ENCODE data around the gene DCAF15.

The DCAF15 gene

DNA sequence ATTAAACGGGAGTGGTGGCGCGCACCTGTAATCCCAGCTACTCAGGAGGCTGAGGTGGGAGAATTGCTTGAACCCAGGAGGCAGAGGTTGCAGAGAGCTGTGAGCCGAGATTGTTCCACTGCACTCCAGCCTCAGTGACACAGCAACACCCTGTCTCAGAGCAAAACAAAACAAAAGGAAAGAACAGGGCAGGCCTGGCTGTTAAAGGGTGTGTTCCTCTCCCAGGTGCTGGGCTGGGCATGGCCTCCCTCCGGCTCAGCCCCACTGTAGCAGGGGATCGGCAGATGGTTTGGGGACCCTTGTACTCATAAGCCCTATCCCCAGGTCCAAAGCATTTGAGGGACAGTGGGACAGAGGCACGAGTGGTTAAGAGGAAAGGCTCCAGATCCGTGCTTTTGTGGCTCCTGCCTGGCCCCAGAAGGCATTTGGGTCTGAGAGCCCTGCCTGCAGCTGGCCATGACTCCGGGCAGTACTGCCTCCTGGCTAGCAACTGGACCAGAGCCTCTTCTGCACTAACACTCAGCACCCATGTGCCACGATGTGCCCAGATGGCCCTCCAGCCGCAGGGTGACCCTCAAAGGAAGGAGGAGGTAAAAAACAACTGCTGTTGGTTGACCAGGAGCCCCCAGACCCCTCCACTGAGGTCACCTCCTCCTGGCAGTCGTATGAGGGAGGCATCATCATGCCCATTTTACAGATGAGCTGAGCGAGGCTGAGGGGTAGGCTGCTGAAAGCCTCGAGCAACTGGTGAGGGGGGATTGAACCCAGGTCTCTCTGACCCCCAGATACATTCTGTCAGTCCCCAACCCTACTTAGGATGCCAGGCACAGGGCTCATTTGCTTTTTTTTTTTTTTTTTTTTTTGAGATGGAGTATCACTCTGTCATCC, 43.8 kb downstream of the DCAF15 start:
- DNase-seq, result no peak

DNA sequence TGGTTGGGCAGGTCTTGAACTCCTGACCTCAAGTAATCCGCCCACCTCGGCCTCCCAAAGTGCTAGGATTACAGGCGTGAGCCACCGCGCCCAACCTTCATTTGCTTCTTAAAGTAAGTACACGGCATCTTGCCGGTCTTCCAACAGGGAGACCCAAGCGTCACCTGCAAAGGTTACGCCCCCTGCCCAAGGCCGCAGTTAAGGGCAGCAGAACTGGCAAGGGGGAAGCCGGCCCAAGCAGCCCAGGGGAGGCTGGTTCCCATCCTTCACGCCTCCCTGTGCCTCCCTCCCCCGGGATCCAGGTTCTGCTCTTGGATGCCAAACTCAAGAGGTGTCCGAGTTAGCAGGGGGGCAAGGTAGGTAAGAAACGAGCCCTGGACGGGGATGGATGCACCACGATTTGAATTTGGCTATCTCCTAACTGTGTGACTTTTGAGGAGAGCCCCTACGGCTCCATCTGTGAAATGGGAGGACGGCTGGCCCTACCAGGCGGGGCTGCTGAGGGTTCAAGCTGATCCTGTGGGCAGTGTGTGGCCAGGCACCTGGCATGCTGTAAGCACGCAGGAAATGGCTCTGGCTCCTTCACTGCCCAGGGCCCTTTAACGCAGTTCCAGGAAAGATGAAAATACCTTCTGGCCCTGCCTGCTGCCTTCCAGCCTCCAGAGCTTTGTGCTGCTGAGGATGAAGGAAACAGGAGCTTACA, 44.8 kb downstream of the DCAF15 start:
- no peak for DNase-seq

DNA sequence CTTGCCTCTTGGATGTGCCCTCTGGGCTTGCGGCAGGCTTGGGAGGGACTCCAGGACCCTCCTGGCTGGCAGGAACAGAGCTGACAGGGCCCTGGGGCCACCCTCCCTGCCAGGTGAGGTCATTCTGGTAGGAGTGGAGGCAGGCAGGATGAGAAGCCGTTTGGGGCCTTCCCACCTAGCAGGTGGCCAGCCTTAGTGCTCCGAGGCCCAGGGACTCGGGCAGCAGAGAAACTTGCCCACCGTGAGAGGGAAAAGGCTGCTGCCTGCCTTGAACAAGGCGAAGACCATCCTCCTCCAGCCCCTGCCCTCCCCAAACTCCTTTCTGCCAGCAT, 45.3 kb downstream of the DCAF15 start:
- no peak for DNase-seq

DNA sequence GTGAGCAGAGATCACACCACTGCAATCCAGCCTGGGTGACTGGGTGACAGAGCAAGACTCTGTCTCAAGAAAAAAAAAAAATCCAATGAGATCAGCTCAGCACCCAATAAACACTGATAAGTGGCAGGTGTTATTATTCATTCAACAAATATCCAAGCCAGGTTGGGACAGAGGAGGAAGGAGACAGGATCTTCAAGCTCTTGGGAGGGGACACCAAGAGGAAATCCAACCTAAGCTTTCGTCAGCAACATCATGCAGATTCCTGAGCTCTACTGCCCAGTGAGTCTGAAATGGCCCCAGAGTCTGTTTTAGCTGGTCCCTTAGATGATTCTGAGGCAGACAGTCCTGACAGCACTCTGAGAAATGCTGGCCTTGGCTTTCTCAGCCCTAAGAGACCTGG, 46.1 kb downstream of the DCAF15 start:
- no peak for DNase-seq

DNA sequence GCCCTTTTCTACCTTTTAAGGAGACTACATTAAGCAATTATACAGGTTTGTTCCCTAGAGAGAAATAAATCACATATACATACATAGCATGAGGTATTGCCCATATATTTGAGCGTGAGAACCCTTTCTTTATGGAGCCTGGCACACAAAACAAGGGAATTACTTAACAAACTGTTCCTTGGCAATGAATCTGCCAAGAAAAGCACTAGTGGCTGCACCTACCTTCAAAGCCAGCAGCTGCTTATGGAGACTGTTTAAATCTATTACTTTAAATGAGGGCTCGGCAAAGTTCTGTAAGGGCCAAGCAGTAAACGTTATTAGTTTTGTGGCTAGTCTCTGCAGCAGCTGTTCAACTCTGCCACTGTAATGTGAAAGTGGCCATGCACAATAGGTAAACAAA, 46.8 kb downstream of the DCAF15 start:
- DNase-seq, result no peak

DNA sequence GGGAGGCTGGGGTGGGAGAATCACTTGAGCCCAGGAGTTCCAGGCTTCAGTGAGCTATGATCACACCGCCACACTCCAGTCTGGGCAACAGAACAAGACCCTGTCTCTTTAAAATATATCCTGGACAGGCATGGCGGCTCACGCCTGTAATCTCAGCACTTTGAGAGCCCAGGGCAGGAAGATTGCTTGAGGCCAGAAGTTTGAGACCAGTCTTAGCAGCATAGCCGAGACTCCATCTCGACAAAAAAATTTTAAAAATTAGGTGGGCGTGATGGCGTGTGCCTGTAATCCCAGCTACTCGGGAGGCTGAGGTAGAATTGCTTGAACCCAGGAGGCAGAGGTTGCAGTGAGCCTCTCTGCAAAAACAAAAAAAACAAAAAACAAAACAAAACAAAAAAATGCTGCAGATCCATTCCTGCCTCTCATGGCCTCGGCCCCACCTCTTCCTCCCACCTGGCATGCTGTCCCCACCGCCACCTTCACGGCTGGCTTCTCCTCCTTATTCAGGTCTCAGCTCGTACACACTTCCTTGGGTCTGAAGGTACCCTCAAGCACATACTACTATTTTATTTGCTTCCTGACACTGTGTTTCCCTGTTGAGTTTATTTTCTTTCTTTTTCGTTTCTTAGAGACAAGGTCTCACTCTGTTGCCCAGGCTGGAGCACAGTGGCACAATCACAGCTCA, 48.5 kb downstream of the DCAF15 start:
- DNase-seq, result no peak

DNA sequence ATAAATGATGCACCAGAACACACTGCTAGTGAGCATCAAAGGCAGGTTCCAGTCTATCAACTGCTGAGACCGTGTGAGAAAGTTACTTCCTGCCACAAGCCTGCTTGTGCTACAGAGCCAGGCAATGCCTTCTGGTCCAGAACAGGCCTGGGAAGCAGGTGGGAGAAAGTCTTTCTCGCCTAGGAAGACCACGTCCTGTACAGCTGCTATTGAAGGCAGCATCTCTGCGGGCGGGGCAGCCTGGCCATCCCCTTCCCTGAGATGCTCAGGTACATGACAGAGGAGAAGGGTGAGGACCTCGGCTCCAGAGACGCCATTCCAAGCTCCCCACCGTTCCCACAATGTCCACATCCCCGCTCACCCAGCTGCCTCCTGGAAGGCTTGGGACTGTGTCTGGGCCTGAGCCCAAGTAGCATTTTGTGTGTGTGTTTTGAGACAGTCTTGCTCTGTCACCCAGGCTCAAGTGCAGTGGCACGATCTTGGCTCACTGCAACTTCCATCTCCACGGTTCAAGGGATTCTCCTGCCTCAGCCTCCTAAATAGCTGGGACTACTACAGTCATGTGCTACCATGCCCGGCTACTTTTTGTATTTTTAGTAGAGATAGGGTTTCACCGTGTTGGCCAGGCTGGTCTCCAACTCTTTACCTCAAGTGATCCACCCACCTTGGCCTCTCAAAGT, 50.4 kb downstream of the DCAF15 start:
- DNase-seq, result no peak

DNA sequence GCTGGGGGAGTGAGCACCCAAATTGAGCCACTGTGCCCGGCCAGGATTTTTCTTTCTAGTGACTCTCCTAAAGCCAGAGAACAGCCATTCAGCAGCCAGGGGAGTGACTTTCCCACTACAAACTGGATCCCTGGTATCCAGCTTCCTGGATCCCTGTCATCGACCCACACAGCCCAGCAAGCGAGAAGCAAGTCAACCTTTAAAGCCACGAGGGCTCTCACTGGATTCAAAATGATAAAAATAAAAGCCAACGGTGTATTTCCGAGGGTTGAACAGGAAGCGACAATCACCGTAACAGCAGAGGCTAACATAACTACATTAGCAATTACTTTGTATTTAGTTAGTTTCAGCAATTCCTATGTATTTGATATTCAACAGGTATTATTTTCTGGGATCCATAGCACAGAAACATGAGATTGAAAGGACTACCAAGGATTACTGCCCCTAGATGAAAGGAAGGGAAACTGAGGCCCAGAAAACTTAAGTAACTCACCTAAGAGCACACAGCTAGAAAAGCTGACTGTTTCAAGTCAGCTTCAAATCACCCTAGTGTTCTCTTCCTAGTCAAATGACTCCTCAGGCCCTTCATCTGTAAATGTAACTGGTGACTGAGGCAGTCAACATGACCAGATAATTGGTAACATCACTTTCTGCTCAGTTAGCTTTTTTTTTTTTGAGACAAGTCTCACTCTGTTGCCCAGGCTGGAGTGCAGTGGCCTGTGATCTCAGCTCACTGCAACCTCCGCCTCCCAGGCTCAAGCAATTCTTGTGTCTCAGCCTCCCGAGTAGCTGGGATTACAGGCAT, 51.1 kb downstream of the DCAF15 start:
- peak in 1 of 2 donors; percentile 41 for DNase-seq

DNA sequence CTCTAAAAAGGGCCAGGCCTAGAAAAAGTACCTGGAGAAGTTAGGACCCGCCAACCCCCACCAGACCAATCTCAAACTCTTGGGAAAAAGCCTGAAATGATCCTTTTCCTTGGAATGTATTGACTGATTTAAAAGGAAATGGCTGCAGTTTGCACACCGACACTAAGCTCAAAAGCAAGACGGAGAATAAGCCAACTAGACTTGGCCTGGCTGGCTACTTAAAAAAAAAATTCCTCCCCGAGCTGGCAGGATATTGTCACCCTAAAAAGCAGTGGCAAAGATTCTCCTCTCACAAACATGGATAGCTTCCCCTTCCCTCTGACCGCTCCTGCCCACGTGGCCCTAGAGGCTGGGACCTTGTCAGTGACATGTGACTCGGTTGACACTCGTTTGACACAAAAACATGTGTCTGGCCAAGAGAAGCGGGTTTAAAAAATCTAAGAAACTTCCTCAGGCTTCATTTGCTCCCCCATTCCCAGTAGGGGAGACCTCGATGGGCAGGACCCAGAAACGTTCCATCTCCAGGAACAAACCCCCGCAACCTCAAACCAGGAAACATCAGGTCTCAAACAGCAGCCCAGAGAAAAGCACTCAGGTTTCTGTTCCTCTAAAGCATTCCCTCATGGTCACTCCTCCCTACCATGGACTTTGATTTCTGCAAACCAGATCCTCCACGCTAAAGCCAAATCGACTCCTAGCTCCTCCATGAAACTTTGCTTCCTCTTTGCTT, 52.5 kb downstream of the DCAF15 start:
- peak; percentile 88 to 94 for DNase-seq

DNA sequence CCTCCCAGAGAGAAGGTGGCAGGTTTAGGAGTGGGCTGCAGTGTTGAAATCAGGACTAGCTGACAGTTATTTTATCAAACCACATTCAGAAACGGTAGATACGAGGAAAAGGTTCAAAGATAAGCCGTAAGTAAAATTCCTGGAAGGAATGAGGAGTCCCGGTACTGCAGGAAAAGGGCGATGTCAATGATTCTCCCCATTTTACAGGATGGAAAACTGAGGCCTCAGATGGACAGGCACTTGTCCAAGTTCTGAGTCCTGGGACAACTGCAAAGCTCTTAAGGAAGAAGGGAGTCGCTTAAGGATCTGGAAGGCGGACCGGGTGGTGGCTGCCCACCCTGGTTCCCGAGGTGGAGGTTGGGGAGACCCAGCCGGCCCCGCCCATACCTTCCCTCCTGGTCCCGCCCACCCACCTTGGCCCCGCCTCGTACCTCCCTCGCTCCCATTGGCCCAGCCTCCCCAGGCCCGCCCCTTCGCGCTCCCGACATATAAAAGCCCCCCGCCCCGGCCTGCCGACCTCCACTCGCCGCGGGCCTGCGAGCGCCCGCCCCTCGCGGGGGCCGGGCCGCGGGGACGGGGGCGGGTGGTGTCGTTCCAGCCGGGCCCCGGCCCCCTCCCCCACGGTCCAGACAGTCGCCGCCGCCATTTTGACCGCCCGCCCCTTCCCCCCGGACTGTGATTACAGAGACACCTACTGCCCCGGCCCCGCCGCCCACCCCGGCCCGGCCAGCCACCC, 53.2 kb downstream of the DCAF15 start:
- peak; percentile 89 to 93 for DNase-seq

DNA sequence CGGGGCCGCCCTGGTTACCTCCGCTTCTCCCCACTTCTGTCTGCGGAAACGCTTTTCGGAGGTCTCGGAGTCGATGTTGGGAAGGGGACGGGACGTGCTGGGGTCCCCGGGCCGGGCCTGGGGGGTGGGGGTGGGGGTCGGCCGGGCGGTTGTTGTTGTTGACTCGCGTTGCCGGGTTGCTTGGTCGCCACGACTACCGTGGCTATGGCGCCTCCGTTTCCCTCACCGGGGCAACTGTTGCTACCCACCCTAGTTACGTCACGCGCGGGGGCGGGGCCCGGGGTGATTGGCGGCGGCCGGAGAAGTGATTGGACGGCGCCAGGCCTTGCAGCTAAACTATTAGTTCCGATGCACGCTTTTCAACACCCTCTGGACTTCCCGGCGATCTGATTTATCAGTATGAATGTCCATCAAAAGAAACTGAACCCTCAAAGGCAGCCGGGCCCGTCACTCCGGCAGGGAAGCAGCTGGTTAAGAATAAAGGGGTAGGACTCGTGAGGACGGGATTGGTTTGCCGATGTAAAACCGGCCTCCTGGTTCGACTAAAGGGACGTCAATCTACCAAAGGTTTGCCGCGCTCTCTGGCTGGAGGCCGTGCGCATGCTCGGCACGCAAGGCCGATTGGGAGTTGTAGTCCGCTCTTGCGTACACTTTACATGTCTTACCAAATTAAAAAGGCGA, 53.9 kb downstream of the DCAF15 start, which contains the start of gene RFX1:
Gene RFX1, minus strand, starts transcription at position 236 of the 681 bp plus-strand sequence. CDS start 12,477 bp downstream, outside the sequence.
- DNase-seq, result peak; percentile 99 to 100

DNA sequence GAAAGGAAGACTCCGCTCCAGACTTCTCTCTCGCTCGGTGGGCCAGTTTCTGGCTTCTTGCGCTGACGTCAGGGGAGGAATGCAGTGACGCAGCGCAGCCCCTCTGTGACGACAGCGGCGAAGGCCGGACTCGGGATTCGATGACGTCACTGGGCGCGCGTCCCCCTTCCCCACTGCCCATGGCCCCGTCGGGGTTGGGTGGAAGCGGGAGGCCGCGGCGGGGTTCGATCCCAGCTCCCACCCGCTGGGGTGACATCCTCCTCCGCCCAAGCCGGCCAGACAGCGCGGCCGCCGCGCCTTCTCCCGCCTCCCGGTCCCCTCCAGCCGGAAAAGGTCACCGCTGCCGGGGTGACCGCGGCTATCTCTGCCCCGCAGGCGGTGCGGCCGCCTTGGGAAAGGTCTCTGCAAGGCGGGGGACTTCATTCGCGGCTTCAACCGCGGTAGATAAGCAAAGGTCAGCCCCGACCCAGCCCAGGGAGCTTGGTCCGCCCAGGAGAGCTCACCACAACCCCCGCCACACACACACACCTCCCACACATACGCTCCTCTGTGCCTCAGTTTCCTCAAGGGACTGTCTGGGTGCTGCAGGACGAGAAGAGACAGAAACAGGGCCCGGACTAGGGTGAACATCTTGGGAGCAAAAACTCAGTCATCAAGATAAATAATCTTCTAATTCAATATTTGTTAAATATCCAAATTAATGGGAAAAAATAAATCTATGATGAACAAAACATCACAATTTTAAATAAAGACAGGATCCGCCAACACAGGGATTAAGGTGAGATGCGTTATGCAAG, 54.7 kb downstream of the DCAF15 start:
- no peak for DNase-seq
